Omental fat pad (tissue), 4 donors: ENCODE measurements around the gene FLVCR2. TPM values are rescaled to one million over a fixed set of nuclear protein-coding genes. Genes with fewer than 3 reads are reported as not detected.

Experiments used
- ATAC-seq: fragments of 150-250 bp; one replicate; pipeline ENCODE4 v1.9.1; 2016; ENCODE audit warnings: mild to moderate bottlenecking, moderate library complexity; ENCODE audit not compliant: low FRiP score
- DNase-seq: peaks from one replicate; pipeline ENCODE4 v3.0.0-alpha.2; 2019; ENCODE audit warnings: low spot score
- CTCF ChIP-seq, 3 donors: fragments of 450-650 bp; IDR thresholded peaks; one replicate each; pipeline ENCODE4 v1.5.1; 2016 to 2017; ENCODE audit warnings: antibody characterized with exemption in 3 of 3, mild to moderate bottlenecking in 3 of 3, moderate library complexity in 2 of 3
- total RNA-seq, 4 donors: library from RNA; depleted of rRNA; stranded (reverse); fragments of >200 nt; gene quantifications; one replicate each; pipeline ENCODE4 v1.1.0, GENCODE V29; 2016

The FLVCR2 gene
- total RNA-seq, 4 donors from 2014 or later = 5.8 to 25.6 (median 11.8) TPM

GRCh38 chr14:75604979-75605851 lies 26.8 kb downstream of the FLVCR2 start:
- DNase-seq = no peak
- TF ChIP-seq CTCF (IDR thresholded peaks at IDR 0.05) = no peak
- ATAC-seq = peak; percentile 54

GRCh38 chr14:75605916-75606315 lies 27.5 kb downstream of the FLVCR2 start:
- TF ChIP-seq CTCF (IDR thresholded peaks at IDR 0.05) = no peak
- DNase-seq (no peak), ATAC-seq (no peak)

- ATAC-seq (no peak), DNase-seq (no peak)
Observed at GRCh38 chr14:75607044-75607443, 28.6 kb downstream of the FLVCR2 start.

GRCh38 chr14:75607842-75608640 lies 29.6 kb downstream of the FLVCR2 start:
- ATAC-seq (no peak), DNase-seq (no peak)
- TF ChIP-seq CTCF (IDR thresholded peaks at IDR 0.05) = no peak

More at GRCh38 chr14:75607044-75607443, 28.6 kb downstream of the FLVCR2 start:
- no peak for TF ChIP-seq CTCF (IDR thresholded peaks at IDR 0.05)

- no peak for TF ChIP-seq CTCF (IDR thresholded peaks at IDR 0.05)
- ATAC-seq = no peak
- no peak for DNase-seq
Observed at GRCh38 chr14:75609116-75609515, 30.7 kb downstream of the FLVCR2 start.

- TF ChIP-seq CTCF (IDR thresholded peaks at IDR 0.05) = no peak
- DNase-seq (no peak), ATAC-seq (no peak)
Observed at GRCh38 chr14:75609606-75610475, 31.4 kb downstream of the FLVCR2 start.
